ENCODE results near the gene SYNPO2. TPM values are rescaled to one million over a fixed set of nuclear protein-coding genes. Genes with fewer than 3 reads are reported as not detected.

The SYNPO2 gene
- 0.42 and 0.68 TPM in 2 replicates for total RNA-seq

DNA sequence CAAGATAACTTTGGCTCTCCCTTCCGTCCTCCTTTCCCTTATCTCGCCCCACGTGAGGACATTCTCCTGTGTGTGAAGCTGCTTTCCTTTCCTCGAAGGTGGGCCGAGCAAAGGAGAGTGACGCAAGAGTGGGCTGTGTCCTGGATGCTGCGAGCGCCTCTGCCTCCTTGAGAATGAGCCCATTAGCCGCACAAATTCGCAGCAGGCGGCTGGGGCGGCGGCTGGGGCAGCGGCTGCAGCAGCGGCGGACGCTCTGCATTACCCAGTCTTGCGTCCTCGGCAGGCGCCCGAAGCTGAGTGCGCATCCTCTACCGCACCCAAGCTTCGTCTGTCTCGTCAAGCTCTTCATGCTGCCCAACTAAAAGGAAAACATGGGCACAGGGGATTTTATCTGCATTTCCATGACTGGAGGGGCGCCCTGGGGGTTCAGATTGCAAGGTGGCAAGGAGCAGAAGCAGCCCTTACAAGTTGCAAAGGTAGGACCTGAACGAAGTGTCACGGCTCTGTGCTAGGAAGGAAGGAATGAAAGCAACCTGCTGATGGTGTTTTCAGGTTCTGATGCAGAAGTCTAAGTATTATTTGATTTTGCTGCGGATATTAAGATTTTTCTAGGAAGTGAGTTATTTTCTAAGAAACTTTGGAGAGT, at the start of gene SYNPO2:
TSS of gene SYNPO2 (plus strand) at position 189 of the 646 bp plus-strand sequence. CDS start at position 372, 183 bp downstream.
- no peak for TF ChIP-seq CTCF (IDR thresholded peaks at IDR 0.05; ENCODE audit: insufficient read depth, low read length, poor library complexity, severe bottlenecking)
- peak; percentile 35 for DNase-seq (ENCODE audit: low read depth)
- Histone ChIP-seq H3K36me3 (ENCODE audit: control insufficient read depth, insufficient read depth, low read length) (no peaks in the 10 kb centered on the region), H3K27me3 (ENCODE audit: control insufficient read depth, insufficient read depth, low read length) (no peaks in the 10 kb centered on the region), H3K4me3 (ENCODE audit: low read depth, low read length) (peak within 1 kb of the TSS; percentile 32)

GRCh38 chr4:118839221-118839927, 49.3 kb upstream of the SYNPO2 start:
- no peaks in the 10 kb centered on the region for H3K27me3 ChIP-seq (ENCODE audit: control insufficient read depth, insufficient read depth, low read length)
- no peak for DNase-seq (ENCODE audit: low read depth)
- TF ChIP-seq CTCF (IDR thresholded peaks at IDR 0.05; ENCODE audit: insufficient read depth, low read length, poor library complexity, severe bottlenecking): no peak
- H3K36me3 ChIP-seq (ENCODE audit: control insufficient read depth, insufficient read depth, low read length): peaks cover 2% of the 10 kb centered on the region
- H3K4me3 ChIP-seq (ENCODE audit: low read depth, low read length): no peak overlapping the region

DNA sequence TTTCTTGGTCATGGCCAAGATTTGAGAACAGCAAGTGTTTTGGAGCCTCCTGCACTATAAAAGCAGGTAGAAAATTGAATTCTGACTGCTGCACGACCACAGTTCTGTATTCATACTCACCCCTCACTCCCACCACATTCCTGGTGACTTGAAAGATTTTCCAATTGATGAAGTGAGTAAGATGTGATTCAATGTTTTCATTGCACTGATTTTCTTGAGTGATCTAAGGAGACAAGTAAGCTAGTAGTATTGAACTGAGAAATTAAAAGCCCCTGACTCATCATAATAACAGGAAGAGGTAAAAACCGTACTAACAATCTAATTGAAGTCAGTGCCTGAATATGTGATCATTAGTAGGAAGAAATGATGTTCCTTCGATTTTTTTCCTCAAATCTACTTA, 46.6 kb upstream of the SYNPO2 start:
- no peak for TF ChIP-seq CTCF (IDR thresholded peaks at IDR 0.05; ENCODE audit: insufficient read depth, low read length, poor library complexity, severe bottlenecking)
- Histone ChIP-seq H3K27me3 (ENCODE audit: control insufficient read depth, insufficient read depth, low read length) (no peaks in the 10 kb centered on the region), H3K4me3 (ENCODE audit: low read depth, low read length) (no peak overlapping the region), H3K36me3 (ENCODE audit: control insufficient read depth, insufficient read depth, low read length) (peaks cover 2% of the 10 kb centered on the region)
- DNase-seq (ENCODE audit: low read depth): peak; percentile 76

- Histone ChIP-seq H3K36me3 (ENCODE audit: control insufficient read depth, insufficient read depth, low read length) (peaks cover 2% of the 10 kb centered on the region), H3K27me3 (ENCODE audit: control insufficient read depth, insufficient read depth, low read length) (no peaks in the 10 kb centered on the region), H3K4me3 (ENCODE audit: low read depth, low read length) (no peak overlapping the region)
- DNase-seq (ENCODE audit: low read depth): no peak
- TF ChIP-seq CTCF (IDR thresholded peaks at IDR 0.05; ENCODE audit: insufficient read depth, low read length, poor library complexity, severe bottlenecking): no peak
Measured at GRCh38 chr4:118843237-118843636, 45.4 kb upstream of the SYNPO2 start.

DNA sequence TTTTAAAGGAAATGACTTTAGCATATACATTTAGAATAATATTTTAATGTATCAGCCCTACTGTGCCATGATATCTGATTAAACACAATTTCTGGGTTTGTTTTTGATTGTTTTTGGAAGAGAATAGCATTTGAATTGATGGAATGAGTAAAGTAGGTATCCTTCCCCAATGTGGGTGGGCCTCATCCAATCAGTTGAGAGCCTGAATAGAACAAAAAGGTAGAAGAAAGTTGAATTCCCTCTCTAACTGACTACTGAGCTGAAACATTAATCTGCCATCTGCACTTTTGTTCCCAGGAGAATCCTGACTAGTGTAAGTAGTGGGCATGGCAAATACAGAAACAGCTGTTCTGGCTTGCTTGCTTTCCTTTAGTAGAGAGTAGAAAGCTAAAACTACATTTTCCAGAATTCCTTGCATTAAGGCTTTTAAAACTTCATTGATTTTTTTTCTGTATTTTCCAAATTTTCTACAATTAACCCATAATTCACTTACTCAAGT, 43.1 kb upstream of the SYNPO2 start:
- H3K4me3 ChIP-seq (ENCODE audit: low read depth, low read length): no peak overlapping the region
- no peak for TF ChIP-seq CTCF (IDR thresholded peaks at IDR 0.05; ENCODE audit: insufficient read depth, low read length, poor library complexity, severe bottlenecking)
- no peaks in the 10 kb centered on the region for H3K27me3 ChIP-seq (ENCODE audit: control insufficient read depth, insufficient read depth, low read length)
- DNase-seq (ENCODE audit: low read depth): no peak
- peaks cover 2% of the 10 kb centered on the region for H3K36me3 ChIP-seq (ENCODE audit: control insufficient read depth, insufficient read depth, low read length)
